Stimulated activated naive CD8-positive, alpha-beta T cell treated with anti-CD3 and anti-CD28 coated beads, Interleukin-15, amount 100 ng/mL, for 72 hours (primary cell): ENCODE data around the gene BLTP3B.

Experiments
- ATAC-seq: fragments of 150-1000 bp; cut with Tn5 transposase; 2 replicates; pipeline ENCODE4 v1.10.0; 2021; ENCODE audit warnings: mild to moderate bottlenecking, moderate library complexity
- DNase-seq, 2 donors: peaks; one replicate each; pipeline ENCODE4 v3.0.0; 2021 to 2022
- H3K27ac Mint-ChIP-seq, 2 donors: one replicate each; pipeline ENCODE4 v1.8.0; 2022; ENCODE audit warnings: mild to moderate bottlenecking in 2 of 2, mixed read lengths in 2 of 2, moderate library complexity in 2 of 2
- H3K27me3 Mint-ChIP-seq: one replicate; pipeline ENCODE4 v1.8.0; 2022; ENCODE audit warnings: mixed read lengths
- H3K4me1 Mint-ChIP-seq: one replicate; pipeline ENCODE4 v1.8.0; 2022; ENCODE audit warnings: mild to moderate bottlenecking, mixed read lengths
- H3K4me3 Mint-ChIP-seq, 2 donors: one replicate each; pipeline ENCODE4 v1.8.0; 2022; ENCODE audit warnings: mild to moderate bottlenecking in 2 of 2, mixed read lengths in 2 of 2, moderate library complexity in 1 of 2
- H3K9me3 Mint-ChIP-seq, 2 donors: one replicate each; pipeline ENCODE4 v1.8.0; 2022; ENCODE audit warnings: mixed read lengths in 2 of 2

Gene BLTP3B

DNA sequence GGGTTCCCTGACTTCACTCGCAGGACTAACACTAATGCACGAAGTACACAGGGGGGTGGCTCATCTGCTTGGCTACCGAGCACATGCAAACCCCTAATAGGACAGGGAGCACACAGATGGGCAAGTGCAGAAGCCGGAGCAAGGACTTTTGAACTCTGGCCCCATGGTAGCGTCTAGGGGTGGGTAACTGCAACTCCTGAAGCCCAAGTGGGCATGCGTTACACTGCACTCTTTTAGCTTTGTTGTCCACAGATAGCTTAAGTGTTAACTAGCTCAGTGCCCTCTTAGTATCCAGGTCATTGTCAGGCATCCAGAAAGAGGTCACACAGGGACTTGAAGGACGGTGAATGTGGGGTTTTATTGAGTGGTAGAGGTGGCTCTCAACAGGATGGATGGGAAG, 3.0 kb upstream of the BLTP3B start:
- Mint-ChIP-seq H3K9me3 (no peaks in the 10 kb centered on the region), H3K4me3 (no peak overlapping the region), H3K27me3 (no peaks in the 10 kb centered on the region), H3K27ac (no peak overlapping the region), H3K4me1 (peaks cover 8% of the 10 kb centered on the region)
- no peak for ATAC-seq
- no peak for DNase-seq

DNA sequence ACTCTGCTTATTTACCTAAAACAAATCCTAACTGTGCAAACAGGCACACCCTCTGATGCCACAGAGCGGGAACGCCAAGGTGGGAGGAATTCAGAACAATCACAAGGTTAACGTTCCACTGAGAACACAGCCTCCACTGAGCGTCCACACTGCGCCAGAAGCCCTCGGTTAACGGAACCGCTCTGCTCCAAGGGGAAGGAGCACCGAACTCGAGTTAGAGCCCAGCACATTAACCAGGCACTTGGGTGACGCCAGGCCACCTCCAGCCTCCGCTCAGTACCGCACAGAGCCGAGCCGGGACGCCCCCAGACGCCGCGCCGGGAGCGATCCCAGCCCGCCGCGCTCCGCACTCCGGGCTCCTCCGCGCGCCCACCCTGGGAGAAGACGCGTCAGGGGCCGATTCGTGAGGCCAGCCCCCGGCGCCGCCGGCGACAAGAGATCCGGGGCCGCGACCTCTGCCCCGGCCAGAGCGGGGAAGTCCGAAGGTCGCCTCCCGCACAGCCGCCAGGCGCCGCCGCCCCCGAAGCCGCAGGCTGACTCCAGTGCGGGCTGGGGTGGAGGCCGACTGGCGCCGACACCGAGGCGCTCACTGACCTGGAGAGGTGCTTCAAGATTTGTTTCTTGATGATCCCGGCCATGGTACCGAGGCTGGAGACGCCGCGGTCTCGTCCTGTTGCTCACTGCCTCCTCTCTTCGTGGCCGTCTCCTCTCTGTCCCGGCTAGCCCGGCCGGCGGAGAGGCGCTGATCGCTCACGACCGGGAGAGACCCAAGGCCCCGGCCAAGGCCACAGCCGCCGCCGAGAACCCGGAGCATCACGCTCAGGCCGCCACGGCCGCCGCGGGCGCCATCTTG, 450 bp downstream of the BLTP3B start:
- DNase-seq, result peak; percentile 52 to 53
- peak; percentile 77 for ATAC-seq

DNA sequence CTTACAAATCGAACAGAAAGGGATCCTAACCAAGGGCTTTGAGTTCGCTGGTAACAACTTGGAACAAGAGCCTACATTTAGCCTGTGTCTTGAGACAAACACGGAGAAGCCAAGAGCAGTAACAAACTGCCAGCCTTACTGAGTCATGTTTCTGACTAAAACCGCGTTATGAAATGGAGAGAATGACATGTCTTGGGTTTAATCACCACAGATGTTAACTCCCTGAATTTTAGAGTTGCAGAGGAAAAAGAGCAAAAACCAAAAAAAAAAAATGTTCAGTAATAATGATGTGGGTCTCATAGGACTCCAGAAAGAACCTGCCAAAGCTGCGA, 1.0 kb downstream of the BLTP3B start:
- DNase-seq, result peak in 1 of 2 donors; percentile 37
- Mint-ChIP-seq H3K4me1 (peaks cover 44% of the 10 kb centered on the region), H3K27ac (peak overlapping the region; percentile 99 to 100), H3K4me3 (peak overlapping the region; percentile 96 to 99), H3K9me3 (no peaks in the 10 kb centered on the region), H3K27me3 (no peaks in the 10 kb centered on the region)
- ATAC-seq, result peak; percentile 77

More for the DNA sequence above, 450 bp downstream of the BLTP3B start:
- no peaks in the 10 kb centered on the region for H3K27me3 Mint-ChIP-seq
- H3K27ac Mint-ChIP-seq, result peak overlapping the region; percentile 100
- peak overlapping the region; percentile 96 to 99 for H3K4me3 Mint-ChIP-seq
- peaks cover 39% of the 10 kb centered on the region for H3K4me1 Mint-ChIP-seq
- H3K9me3 Mint-ChIP-seq, result no peaks in the 10 kb centered on the region

DNA sequence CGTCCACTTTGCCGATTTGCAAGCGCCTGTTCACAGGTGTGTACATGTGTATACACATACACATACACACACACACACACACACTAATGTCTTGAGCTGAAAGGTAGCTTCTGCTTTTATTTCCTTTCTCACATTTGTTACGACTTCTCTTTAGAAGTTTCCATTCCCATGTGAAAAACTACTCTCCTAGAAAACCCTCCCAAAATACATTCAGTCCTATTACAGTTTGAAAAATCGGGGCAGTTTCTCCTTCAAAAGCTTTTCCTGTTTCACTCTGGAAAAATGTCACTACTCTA, 3.9 kb downstream of the BLTP3B start:
- peaks cover 50% of the 10 kb centered on the region for H3K4me1 Mint-ChIP-seq
- DNase-seq (no peak), ATAC-seq (no peak)
- H3K27ac Mint-ChIP-seq, result peak overlapping the region in 1 of 2 donors; percentile 38
- peak overlapping the region in 1 of 2 donors; percentile 31 for H3K4me3 Mint-ChIP-seq
- H3K9me3 Mint-ChIP-seq, result no peaks in the 10 kb centered on the region
- H3K27me3 Mint-ChIP-seq, result no peaks in the 10 kb centered on the region

DNA sequence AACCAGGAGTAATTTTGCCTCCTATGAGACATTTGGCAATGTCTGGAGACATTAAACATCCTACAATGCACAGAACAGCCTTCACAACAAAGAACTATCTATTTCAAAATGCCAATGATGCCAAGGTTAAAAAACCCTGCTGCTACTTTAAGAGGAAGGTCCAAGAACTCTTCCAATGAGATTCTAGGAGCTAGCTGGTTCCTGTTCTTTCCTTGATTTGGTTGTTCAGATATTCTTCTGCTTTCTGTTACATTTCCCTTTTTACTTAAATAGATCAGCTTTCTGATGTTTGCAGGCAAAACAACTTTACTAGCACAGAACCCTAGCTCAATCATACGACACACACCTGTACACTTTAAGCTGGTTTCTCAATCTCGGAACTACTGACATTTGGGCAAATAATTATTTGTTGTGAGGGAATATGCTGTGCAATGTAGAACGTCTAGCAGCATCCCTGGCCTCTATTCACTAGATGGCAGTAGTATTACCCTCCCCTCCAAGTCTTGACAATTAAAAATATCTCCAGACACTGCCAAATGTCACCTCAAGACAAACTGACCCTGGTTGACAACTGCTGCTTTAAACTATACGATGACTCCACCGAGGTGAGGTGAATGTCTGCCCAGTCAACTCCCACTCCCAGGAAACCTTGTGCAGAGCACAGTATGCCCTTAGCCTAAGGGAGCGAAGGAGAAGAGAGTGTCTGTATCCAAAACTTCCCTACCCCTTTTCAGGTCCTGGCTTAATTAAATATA, 4.4 kb downstream of the BLTP3B start:
- Mint-ChIP-seq H3K27me3 (no peaks in the 10 kb centered on the region), H3K27ac (no peak overlapping the region), H3K4me3 (no peak overlapping the region), H3K9me3 (no peaks in the 10 kb centered on the region), H3K4me1 (peaks cover 49% of the 10 kb centered on the region)
- ATAC-seq, result no peak
- no peak for DNase-seq

DNA sequence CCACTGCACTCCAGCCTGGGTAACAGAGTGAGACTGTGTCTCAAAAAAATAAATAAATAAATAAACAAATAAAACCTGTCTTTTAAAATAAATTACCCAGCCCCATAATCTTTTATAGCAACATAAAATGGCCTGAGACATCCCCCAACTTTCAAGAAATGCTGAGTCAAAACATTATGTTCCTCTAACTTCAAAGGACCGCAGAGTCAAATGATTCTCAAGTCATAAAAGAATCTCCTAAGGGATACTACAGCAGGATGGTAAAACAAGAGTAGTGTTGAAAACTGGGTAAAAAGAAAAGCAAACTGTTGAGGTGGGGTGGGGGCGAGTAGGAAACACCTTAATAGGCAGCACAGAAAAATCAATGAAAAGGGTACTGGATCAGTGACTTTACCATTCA, 9.5 kb downstream of the BLTP3B start:
- H3K4me3 Mint-ChIP-seq, result no peak overlapping the region
- no peaks in the 10 kb centered on the region for H3K9me3 Mint-ChIP-seq
- peaks cover 41% of the 10 kb centered on the region for H3K4me1 Mint-ChIP-seq
- H3K27ac Mint-ChIP-seq, result no peak overlapping the region
- no peak for DNase-seq
- ATAC-seq, result no peak
- H3K27me3 Mint-ChIP-seq, result no peaks in the 10 kb centered on the region

DNA sequence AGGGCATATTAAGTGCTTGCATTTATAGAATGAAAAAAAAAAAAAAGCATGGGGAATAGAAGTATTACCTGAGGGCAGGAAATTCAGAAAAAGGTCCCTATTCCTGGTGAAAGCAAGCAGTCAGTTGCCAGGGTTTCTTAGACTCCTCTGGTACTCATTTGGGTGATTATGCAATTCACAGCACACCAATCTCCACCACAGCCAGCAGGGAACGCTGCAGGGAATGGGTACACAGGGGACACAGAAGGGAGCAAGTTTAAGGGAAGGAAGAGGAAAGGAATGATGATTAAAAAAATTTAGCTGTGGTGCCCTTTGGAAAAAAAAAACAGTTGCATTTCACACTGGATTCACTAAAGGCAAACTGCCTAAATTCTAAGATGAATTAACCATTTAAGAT, 14.2 kb downstream of the BLTP3B start:
- ATAC-seq (no peak), DNase-seq (no peak)
- H3K4me1 Mint-ChIP-seq, result peaks cover 26% of the 10 kb centered on the region
- peak overlapping the region in 1 of 2 donors; percentile 77 for H3K27ac Mint-ChIP-seq
- no peaks in the 10 kb centered on the region for H3K27me3 Mint-ChIP-seq
- H3K4me3 Mint-ChIP-seq, result no peak overlapping the region
- no peaks in the 10 kb centered on the region for H3K9me3 Mint-ChIP-seq

DNA sequence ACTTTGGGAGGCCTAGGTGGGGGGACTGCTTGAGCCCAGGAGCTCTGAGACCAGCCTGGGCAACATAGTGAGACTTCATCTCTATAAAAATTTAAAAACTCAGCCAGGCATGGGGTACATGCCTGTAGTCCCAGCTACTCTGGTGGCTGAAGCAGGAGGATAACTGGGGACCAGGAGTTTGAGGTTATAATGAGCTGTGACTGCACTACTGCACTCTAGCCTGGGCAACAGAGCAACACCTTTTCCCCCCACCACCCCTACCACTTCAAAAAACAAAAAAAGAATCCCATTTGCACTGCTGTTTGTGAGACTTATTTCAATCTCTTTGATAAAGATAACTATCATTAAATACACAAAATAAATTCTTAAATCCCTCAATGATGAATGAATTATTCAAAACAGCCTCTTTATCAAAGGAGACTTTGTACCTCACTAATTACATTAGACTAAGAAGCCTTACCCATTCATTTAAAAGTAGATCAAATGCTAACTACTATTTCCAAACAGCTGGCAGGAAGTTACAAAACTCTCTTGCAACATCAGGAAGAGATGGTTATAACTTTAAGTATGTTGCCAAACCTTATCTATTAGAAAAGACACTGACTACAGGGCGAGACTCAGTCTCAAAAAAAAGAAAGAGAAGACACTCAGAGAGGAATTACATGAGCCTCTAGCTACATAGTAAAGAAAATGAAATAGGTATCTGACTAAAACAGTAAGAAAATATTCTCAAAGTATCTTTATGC, 14.7 kb downstream of the BLTP3B start:
- no peaks in the 10 kb centered on the region for H3K27me3 Mint-ChIP-seq
- no peak overlapping the region for H3K4me3 Mint-ChIP-seq
- ATAC-seq (no peak), DNase-seq (no peak)
- peaks cover 21% of the 10 kb centered on the region for H3K4me1 Mint-ChIP-seq
- no peaks in the 10 kb centered on the region for H3K9me3 Mint-ChIP-seq
- H3K27ac Mint-ChIP-seq, result peak overlapping the region; percentile 77 to 78

DNA sequence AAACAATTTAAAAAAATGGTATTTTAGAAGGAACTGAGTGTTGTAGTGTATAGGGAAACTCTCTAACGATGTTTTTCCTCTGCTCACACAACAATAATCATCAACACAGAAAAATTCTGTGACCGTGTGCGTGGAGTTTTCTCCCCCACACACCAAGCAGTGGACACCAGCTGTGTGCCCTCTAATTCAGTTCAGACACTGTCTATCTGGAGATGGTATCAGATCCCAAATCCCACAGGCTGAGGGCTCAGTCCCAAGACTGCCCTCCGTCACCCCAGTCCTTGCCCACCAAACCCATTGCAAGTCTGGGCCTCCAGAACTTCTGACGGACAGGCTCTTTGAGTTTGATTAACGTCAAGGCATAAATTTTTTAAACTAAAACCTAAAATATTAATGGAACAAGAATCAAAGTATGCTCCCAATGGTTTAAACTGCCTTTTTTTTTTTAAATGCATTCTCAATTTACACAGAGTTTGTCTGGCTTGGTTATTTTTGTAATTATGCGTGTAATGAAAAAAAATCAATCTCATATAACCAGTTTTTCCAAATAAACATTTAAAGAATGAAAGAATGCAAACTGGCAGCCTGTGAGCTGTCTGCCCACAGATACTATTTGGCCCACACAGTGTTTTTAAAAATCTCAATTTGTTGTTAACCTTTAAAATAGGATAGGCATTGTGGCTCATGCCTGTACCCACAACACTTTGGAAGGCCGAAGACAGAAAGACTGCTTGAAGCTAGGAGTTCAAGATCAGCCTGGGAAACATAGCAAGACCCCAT, 19.2 kb downstream of the BLTP3B start:
- peaks cover 5 to 11% of the 10 kb centered on the region in 2 donors for H3K9me3 Mint-ChIP-seq
- DNase-seq (no peak), ATAC-seq (no peak)
- peaks cover 8% of the 10 kb centered on the region for H3K4me1 Mint-ChIP-seq
- H3K4me3 Mint-ChIP-seq, result no peak overlapping the region
- no peak overlapping the region for H3K27ac Mint-ChIP-seq
- H3K27me3 Mint-ChIP-seq, result no peaks in the 10 kb centered on the region

DNA sequence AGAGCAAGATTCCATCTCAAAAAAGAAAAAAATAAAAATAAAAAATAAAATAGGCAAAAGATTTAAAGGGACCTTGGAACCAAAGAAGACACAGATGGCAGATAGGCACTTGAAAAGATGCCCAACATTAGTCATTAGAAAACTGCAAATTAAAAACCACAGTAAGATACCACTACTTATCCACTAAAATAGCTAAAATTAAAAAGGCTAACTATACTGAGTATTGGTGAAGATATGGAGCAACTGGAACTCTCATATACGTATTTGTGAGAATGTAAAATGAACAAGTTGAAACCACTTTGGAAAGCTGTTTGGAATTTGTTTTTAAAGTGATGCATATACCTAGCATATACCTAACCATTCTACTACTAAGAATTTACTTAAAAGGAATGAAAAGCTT, 22.3 kb downstream of the BLTP3B start:
- H3K4me3 Mint-ChIP-seq, result no peak overlapping the region
- ATAC-seq (no peak), DNase-seq (no peak)
- no peak overlapping the region for H3K27ac Mint-ChIP-seq
- H3K27me3 Mint-ChIP-seq, result no peaks in the 10 kb centered on the region
- H3K4me1 Mint-ChIP-seq, result no peaks in the 10 kb centered on the region
- H3K9me3 Mint-ChIP-seq, result peaks cover 5 to 11% of the 10 kb centered on the region in 2 donors

DNA sequence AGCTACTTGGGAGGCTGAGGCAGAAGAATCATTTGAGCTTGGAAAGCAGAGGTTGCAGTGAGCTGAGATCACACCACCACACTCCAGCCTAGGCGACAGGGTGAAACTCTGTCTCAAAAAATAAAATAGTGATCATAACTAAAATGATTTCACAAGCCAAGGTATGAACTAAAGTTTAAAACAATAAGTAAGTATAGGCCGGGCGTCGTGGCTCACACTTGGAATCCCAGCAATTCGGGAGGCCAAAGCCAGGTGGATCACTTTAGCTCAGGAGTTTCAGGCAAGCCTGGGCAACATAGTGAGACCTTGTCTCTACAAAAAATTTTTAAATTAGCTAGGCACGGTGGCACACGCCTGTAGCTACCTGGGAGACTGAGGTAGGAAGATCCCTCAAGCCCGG, 27.4 kb downstream of the BLTP3B start:
- peaks cover 0 to 1% of the 10 kb centered on the region in 2 donors for H3K9me3 Mint-ChIP-seq
- ATAC-seq (no peak), DNase-seq (no peak)
- no peak overlapping the region for H3K27ac Mint-ChIP-seq
- H3K27me3 Mint-ChIP-seq, result no peaks in the 10 kb centered on the region
- H3K4me3 Mint-ChIP-seq, result no peak overlapping the region
- H3K4me1 Mint-ChIP-seq, result peaks cover 13% of the 10 kb centered on the region

DNA sequence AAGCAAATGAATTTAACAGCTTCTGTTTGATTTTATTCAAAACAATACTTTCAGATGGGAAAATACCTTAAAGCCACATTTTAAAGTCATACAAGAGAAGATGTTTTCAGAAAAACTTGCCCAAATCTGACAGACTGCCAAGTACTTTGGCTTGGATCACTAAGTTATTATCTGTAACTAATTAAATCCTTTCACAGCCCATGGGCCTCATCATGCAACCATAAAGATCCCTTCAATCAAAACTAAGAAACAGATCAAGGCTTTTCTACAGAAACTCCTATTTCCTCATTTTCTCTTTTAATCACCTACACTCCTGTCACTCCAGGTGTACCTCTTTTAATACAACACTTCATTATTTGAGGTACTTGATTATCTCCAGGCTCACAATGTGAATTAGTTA, 28.1 kb downstream of the BLTP3B start:
- no peaks in the 10 kb centered on the region for H3K27me3 Mint-ChIP-seq
- H3K4me1 Mint-ChIP-seq, result peaks cover 13% of the 10 kb centered on the region
- no peak overlapping the region for H3K27ac Mint-ChIP-seq
- ATAC-seq (no peak), DNase-seq (no peak)
- H3K9me3 Mint-ChIP-seq, result no peaks in the 10 kb centered on the region
- H3K4me3 Mint-ChIP-seq, result no peak overlapping the region

DNA sequence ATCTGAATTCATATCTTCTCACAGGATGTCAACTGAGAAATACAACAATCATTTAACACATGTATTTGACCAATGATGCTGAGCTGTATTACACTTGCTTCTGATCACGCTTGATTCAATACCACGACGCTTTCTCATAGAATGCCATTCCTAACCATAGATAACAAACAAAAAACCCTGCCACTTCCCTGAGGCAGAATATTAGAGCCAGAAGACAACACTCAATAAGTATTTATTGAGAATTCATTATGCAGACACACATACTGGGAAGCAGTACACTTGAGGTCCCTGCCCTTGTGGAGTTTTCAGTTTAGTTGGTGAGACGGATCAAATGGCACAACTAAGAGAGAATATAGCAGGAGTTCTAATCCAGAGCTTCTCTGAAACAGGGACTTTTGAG, 32.4 kb downstream of the BLTP3B start:
- H3K27ac Mint-ChIP-seq, result no peak overlapping the region
- H3K27me3 Mint-ChIP-seq, result no peaks in the 10 kb centered on the region
- no peaks in the 10 kb centered on the region for H3K9me3 Mint-ChIP-seq
- peaks cover 12% of the 10 kb centered on the region for H3K4me1 Mint-ChIP-seq
- ATAC-seq, result no peak
- DNase-seq, result no peak
- no peak overlapping the region for H3K4me3 Mint-ChIP-seq

DNA sequence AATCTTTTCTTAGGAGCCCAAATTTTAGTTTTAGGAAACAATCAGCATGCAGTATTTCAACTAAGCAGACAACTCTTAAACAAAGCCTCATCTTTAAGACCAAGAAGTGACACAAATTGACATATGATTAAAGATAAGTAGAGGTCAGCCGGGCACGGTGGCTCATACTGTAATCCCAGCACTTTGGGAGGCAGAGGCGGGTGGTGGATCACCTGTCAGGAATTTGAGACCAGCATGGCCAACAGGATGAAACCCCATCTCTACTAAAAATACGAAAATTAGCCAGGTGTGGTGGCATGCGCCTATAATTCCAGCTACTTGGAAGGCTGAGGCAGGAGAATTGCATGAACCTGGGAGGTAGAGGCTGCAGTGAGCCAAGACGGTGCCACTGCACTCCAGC, 35.8 kb downstream of the BLTP3B start:
- ATAC-seq (no peak), DNase-seq (no peak)
- Mint-ChIP-seq H3K9me3 (no peaks in the 10 kb centered on the region), H3K4me1 (no peaks in the 10 kb centered on the region), H3K27me3 (no peaks in the 10 kb centered on the region), H3K27ac (no peak overlapping the region), H3K4me3 (no peak overlapping the region)

DNA sequence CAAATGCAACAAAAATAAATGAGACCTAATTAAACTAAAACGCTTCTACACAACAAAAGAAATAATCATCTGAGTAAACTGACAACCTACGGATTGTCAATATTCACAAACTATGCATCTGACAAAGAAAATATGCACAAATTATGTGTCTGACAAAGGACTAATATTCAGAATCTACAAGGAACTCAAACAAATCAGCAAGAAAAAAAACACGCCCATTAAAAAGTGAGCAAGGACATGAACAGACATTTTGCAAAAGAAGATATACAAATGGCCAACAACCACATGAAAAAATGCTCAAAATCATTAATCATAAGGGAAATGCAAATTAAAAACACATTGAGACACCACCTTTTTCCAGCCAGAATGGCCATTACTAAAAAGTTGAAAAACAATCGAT, 37.0 kb downstream of the BLTP3B start:
- H3K9me3 Mint-ChIP-seq, result no peaks in the 10 kb centered on the region
- H3K4me1 Mint-ChIP-seq, result no peaks in the 10 kb centered on the region
- H3K27ac Mint-ChIP-seq, result no peak overlapping the region
- no peak overlapping the region for H3K4me3 Mint-ChIP-seq
- no peaks in the 10 kb centered on the region for H3K27me3 Mint-ChIP-seq
- DNase-seq, result no peak
- ATAC-seq, result no peak
